HG02943 (cell line): ENCODE results near the gene AKR1D1.
"Not testable (repeated sequence)": the region's sequence is repeated elsewhere in the genome, so short reads cannot be mapped to it uniquely, and the experiment has no call there.

Experiments used
- ATAC-seq: cut with Tn5 transposase; IDR thresholded peaks from one replicate; pipeline ENCODE4 v1.9.1; 2021; ENCODE audit warnings: mild to moderate bottlenecking, low read depth, moderate library complexity; ENCODE audit not compliant: unreplicated experiment

AKR1D1 gene

GRCh38 chr7:138070908-138071307 is 5.4 kb upstream of the AKR1D1 start:
- no peak for ATAC-seq

GRCh38 chr7:138072726-138073125 is 3.5 kb upstream of the AKR1D1 start:
- ATAC-seq: no peak

GRCh38 chr7:138074121-138074520 is 2.1 kb upstream of the AKR1D1 start:
- no peak for ATAC-seq

- ATAC-seq: no peak
Measured at GRCh38 chr7:138074540-138074939, 1.7 kb upstream of the AKR1D1 start.

DNA sequence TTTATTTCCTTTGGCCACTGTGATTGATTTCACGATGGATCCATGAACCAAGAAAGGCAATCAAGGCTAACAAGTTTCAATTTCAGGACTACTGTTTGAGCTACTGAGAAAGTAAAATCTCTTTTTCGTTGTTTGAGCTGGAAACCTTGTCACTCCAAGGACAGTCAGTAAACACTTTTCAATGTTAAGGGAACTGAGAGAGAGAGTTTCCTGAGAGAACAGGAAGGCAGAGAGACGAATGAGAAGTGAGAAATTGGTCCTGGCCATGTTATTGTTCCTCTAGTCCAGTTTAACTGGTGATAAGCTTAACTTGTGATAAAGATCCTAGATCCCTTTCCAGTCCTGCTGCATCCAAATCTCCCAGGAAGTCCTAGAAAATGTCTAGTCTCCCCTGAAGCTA is 909 bp upstream of the AKR1D1 start:
- no peak for ATAC-seq

- ATAC-seq: not testable (repeated sequence)
Measured at GRCh38 chr7:138075786-138076185, 473 bp upstream of the AKR1D1 start.

DNA sequence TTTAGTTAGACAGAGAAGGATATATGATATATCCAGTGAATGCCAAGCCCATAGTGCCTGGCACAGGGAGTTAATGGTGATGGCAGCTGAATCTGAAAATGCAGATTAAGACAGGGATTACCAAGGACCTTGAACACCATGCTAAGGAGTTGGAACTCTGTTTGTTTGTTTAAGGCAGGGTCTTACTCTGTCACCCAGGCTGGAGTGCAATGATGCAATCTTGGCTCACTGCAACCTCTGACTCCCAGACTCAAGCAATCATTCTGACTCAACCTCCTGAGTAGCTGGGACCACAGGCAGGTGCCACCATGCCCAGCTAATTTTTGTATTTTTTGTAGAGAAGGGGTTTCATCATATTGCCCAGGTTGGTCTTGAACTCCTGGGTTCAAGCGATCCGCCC is 1.6 kb downstream of the AKR1D1 start:
- no peak for ATAC-seq

DNA sequence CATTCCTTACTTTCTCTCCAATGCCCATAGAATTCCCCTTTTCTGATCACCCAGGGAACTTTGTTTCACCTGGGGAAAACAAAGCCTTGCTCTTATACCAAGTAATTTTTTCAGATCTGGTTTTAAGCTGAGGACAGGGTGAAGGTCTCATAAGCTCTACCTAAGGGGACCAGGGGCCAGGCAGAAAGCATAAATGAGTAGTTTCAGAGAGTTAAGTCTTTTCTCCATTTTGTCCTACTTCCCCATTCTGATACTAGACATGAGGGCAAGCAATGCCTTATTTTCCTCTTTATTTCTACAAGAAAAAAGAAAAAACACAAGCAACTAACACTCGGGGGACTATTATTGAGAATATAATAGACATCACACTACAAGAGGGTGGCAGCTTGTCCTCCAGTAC is 2.9 kb downstream of the AKR1D1 start:
- ATAC-seq: no peak

DNA sequence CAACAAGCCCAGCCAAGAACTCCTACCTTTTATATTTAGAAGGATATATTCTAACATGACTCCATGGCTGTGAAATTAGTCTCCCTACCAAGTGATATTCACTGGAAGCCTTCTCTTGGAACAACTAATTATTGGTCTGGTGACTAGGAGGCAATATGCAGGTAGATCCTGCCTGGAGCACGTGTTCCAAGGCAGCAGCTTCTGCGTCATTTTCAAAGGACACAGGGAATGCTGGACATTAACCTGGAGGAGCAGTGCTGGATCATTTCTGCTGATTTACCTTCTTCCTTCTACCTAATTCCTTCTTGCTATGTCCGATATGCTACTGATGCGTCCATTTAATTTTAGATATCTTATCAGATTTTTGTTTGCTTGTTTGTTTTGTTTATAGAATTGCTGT is 5.6 kb downstream of the AKR1D1 start:
- no peak for ATAC-seq

DNA sequence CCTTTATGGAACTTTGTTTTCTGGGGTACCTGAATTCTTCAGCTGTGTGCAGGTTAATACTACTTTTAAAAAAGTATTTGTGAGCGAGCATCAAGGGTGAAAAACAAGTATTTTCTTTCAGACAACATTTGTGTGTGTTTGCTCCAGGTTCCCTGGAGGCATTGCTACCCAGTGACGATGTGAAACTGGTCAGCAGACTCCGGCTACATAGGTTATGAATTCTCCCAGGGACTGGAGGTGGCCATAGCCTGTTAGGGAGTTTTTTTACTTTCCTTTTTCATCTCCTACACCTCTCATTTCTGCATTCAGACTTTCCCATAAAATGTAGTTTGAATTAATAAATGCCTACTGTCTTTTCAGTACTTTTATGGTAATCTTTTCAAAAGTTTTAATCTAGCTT is 7.6 kb downstream of the AKR1D1 start:
- ATAC-seq: no peak

DNA sequence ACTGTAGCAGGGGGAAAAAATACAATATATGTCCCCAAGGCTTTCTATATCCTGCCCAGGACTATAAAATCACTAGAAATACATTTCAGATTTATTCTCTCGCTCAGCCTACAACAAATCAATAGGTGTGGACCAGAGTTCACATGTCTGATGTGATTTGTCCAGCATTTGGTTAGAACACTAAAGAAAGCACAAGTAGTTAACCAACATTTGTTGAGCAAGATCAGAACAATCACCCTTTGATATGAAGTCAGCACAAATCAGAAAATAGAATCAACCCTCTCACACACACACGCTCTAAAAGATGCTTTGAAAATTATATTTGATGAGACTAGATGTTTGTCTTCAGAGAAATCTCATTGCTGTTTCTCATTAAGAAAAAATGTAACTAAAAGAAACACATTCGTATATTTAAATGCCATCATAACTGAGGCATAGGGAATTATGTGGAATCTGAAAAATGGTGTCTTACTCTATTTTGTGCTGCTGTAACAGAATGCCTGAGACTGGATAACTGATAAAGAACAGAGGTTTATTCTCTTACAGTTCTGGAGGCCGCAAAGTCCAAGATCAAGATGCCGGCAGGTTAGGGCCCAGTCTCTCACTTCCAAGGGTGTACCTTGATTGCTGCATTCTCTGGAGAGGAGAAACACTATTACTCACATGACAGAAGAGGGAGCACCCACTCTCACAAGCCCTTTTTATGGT is 10.5 kb downstream of the AKR1D1 start:
- no peak for ATAC-seq

- no peak for ATAC-seq
Measured at GRCh38 chr7:138089080-138089901, 13.0 kb downstream of the AKR1D1 start.

GRCh38 chr7:138091032-138091431 is 14.8 kb downstream of the AKR1D1 start:
- no peak for ATAC-seq

DNA sequence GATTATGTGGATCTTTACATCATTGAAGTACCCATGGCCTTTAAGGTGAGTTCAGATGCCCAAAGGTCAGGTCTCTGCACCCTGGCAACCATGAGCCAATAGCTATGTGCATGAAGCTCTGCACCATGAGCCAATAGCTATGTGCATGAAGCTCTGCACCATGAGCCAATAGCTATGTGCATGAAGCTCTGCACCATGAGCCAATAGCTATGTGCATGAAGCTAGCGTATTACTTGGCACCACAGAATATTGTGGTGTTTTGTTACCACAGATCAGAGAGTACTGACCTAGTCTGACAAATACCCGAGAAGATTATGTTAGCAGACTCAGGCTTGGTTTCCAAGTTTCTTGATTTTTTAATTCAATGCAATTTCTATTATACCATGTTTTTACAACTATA is 15.6 kb downstream of the AKR1D1 start:
- not testable (repeated sequence) for ATAC-seq

- no peak for ATAC-seq
Measured at GRCh38 chr7:138092486-138093028, 16.3 kb downstream of the AKR1D1 start.

DNA sequence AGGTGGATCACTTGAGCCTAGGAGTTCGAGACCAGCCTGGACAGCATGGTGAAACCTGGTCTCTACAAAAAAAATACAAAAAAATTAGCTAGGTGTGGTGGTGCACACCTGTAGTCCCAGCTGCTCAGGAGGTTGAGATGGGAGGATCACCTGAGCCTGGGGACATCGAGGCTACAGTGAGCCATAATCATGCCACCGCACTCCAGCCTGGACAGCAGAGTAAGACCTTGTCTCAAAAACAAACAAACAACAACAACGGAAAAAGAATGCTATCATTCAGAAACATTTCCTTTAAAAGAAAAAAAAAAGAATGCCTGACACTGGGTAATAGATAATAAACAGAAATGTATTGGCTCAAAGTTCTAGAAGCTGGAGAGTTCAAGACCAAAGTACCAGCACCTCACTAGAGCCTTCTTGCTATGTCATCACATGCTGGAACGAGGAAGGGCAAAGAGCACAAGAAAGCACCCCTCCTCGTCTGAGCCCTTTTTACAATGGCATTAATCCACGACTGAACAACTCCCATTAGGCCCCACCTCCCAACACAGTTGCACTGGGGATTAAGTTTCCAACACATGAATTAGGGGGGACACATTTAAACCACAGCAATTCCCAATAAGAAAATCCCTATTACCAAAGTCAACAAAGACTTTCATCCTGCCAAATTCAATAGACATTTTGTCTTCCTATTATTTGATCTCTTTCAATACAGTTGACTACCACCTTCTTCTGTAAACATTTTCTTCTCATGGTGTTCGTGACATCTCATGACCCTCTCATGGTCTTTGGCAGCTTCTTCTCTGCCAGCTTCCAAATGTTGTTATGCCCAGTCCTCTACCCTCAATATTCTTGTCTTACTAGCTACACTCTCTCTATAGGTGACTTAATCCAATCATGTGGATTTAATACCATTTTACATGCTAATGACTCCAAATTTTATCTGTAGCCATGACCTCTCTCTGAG is 20.0 kb downstream of the AKR1D1 start:
- ATAC-seq: no peak

- ATAC-seq: no peak
Measured at GRCh38 chr7:138097064-138097741, 20.9 kb downstream of the AKR1D1 start.

- no peak for ATAC-seq
Measured at GRCh38 chr7:138099813-138100212, 23.6 kb downstream of the AKR1D1 start.

DNA sequence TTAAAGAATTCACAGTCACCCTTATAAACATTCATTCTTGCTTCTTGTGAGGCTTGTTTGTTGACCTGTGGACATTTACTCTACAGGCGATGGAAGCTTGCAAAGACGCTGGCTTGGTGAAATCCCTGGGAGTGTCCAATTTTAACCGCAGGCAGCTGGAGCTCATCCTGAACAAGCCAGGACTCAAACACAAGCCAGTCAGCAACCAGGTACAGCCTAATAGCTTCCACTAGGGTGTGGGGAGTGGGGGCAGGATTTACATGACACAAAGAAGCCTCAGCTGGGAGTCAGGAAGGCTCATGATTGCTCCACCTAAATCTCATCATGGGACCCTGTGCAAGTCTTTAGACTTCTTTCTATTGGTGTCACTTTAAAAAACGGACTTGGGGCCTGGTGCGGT is 29.0 kb downstream of the AKR1D1 start:
- ATAC-seq: no peak

- no peak for ATAC-seq
Measured at GRCh38 chr7:138115047-138115446, 38.8 kb downstream of the AKR1D1 start.
